ENCODE measurements around the gene GLO1.

- no peak for TF ChIP-seq CSRNP3 (CRISPR knock-in tag; IDR thresholded peaks at IDR 0.05)
- no peak for TF ChIP-seq TOX (CRISPR knock-in tag; IDR thresholded peaks at IDR 0.05; ENCODE audit: borderline replicate concordance)
- TF ChIP-seq ZNF70 (CRISPR knock-in tag; IDR thresholded peaks at IDR 0.05), result no peak
- no peak for TF ChIP-seq RARB (CRISPR knock-in tag; IDR thresholded peaks at IDR 0.05)
- no peak for TF ChIP-seq ZC3H10 (CRISPR knock-in tag; IDR thresholded peaks at IDR 0.05)
- no peak for TF ChIP-seq ISL1 (CRISPR knock-in tag; IDR thresholded peaks at IDR 0.05)
Measured at GRCh38 chr6:38648629-38649028, 54.3 kb downstream of the GLO1 start.

Data from SK-N-SH treated with all-trans-retinoic acid at 6 μM for 48 hours (cell line).